Epidermal melanocyte (primary cell): Measurements from ENCODE around the gene SOX5.
"Not testable (repeated sequence)": the region's sequence is repeated elsewhere in the genome, so short reads cannot be mapped to it uniquely, and the experiment has no call there.

ENCODE experiments used
- DNase-seq: peaks from one replicate; pipeline ENCODE4 v3.0.0; 2011; ENCODE audit warnings: low spot score; ENCODE audit not compliant: insufficient read length

The SOX5 gene

DNA sequence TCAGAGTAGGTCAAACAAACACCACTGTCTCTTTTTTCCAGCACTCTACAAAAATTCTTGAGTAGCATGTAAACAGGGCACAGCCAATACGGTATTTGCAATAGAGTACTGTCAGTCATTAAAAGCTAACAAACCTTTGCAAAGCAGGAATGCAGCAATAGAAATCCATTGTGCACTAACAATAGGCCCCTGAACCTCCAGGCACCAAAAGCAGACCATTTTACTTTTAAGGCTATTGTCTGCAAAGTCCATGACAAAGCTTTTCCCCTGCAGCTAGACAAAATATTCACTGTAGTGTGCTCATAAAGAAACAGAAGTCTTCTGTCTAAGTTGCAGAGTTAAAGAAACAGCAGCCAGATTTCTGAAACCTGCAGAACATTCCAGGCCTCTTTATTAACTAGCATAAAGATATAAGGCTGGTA, 191.9 kb downstream of the SOX5 start:
- DNase-seq: no peak

DNA sequence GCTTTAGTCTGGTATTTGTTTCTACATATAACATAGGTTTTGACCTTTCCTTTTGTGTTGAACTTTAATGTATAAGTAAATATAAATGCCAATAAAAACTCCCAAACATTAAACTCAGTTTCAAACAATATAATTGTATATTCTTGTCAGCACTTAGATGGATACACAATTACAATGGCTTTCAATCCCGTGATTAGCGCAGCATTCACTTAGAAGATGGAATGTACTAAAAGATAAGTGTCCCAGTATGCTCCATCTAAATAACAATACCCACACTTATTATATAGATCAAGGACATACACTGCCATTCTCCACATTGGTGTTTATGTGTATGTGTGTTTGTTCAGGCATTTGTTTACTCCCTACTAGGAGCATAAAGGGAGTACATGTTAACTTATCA, 193.1 kb downstream of the SOX5 start:
- DNase-seq: no peak

- no peak for DNase-seq
Measured at GRCh38 chr12:23753628-23754365, 195.7 kb downstream of the SOX5 start.

GRCh38 chr12:23752245-23752644, 197.2 kb downstream of the SOX5 start:
- no peak for DNase-seq

DNA sequence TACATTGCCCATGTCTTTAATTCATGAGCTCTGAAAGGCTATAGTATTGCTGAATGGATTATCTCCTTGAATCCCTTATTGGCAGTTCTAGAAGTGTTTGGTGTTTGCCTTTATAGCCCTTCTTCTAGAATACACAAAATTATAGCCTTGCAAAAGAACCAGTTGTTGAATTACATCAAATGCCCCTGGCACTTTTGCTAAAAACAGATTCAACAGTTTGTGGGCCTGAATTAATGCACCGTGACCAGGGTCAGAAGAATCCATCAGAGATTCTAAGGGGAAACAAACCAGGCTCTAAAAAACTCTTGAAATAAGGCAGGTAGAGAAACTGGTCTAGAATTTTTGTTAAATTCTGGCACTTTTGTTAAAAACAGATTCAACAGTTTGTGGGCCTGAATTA, 197.8 kb downstream of the SOX5 start:
- DNase-seq: no peak

DNA sequence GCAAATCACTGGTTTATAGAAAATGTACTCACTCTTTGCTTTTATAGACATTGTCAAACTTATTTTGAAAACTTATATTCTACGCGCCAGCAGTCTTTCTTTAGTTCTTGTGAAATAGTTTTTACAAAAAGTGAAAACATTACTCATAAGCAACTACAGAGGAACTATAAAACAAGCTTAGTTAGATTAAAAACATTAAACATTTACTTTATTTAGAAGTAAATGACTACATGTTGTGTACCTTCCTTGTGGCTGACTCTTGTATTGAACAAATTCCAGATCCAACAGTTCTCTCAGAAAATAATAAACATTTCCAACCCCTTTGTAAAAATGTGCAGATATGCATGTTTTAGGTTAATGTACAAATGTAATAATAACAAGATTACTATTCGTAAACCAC, 198.5 kb downstream of the SOX5 start:
- no peak for DNase-seq

GRCh38 chr12:23744696-23745095, 204.8 kb downstream of the SOX5 start:
- no peak for DNase-seq

DNA sequence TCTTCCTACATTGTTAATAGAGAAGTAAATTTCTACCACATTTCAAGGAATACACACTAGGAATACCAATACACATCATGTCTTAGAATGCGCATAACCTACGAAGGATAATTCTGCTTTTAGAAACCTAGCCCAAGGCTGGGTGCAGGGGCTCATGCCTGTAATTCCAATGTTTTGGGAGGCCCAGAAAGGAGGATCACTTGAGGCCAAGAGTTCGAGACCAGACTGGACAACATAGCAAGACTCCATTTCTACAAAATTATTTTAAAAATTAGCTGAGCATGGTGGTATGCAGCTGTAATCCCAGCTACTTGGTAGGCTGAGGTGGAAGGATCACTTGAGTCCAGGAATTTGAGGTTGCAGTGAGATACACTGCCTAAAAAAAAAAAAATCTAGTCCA, 206.9 kb downstream of the SOX5 start:
- DNase-seq: no peak

- no peak for DNase-seq
Measured at GRCh38 chr12:23731493-23731892, 218.0 kb downstream of the SOX5 start.

DNA sequence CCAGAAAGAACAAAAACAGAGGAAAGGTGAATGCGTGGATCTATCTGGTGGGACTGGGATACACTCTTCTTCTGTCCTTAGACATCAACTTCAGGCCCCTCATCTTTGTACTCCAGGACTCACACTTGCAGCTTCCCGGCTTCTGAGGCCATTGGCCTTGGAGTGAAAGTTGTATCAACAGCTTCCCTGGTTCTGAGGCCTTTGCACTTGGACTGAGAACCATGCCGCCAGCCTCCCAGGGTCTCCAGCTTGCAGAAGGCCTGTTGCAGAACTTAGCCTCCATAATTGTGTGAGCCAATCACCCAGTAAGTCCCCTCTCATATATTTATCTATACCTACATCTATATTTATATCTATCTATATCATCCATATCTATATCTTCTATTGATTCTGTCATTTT, 218.4 kb downstream of the SOX5 start:
- DNase-seq: no peak

GRCh38 chr12:23729359-23729758, 220.1 kb downstream of the SOX5 start:
- no peak for DNase-seq

DNA sequence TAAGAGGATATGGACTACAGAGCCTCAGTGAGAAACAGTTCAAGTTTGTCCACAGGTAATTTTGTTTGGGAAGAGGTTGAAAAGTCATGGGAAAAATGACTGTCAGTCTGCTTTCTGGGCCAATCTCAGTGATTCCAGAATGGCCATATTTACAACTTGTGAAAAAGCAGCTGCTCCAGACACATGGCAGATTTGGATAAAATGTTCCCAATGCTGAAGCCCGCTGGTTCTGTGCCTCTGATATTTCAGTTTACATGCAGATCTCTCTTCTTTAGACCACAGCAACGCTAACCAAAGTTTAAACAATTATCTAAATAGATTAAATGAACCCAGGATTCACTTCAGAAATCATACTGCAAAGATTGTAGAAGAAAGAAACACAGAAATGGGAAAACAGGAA, 222.8 kb downstream of the SOX5 start:
- no peak for DNase-seq

- DNase-seq: no peak
Measured at GRCh38 chr12:23722655-23723054, 226.8 kb downstream of the SOX5 start.

DNA sequence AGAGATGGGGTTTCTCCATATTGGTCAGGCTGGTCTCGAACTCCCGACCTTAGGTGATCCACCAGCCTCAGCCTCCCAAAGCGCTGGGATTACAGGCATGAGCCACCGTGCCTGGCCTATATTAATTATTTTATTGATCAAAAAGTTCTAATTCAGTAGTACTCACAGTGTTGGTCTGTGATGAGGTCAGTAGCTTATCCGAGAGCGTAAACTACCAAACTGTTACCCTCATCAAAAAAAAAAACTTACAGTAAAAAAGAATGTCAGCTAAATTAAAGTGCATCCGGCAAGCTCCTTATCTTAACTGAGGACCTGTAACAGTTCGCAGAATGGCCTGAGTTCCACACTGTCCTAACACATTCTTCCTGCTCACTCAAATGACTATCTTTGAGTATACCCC, 228.2 kb downstream of the SOX5 start:
- DNase-seq: no peak

DNA sequence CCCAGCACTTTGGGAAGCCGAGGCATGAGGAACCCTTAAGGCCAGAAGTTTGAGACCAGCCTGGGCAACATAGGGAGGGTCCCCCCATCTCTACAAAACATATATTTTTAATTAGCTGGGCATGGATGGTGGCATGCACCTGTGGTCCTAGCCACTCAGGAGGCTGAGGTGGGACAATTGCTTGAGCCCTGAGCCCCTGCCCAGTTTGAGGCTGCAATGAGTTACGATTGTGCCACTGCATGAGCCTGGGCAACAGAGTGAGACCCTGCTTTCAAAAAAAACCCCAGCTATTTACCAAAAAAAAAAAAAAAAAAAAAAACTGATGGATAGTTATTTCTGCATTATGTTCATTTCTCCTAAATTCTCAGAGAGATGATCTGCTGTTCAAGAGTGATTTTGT, 230.0 kb downstream of the SOX5 start:
- no peak for DNase-seq

DNA sequence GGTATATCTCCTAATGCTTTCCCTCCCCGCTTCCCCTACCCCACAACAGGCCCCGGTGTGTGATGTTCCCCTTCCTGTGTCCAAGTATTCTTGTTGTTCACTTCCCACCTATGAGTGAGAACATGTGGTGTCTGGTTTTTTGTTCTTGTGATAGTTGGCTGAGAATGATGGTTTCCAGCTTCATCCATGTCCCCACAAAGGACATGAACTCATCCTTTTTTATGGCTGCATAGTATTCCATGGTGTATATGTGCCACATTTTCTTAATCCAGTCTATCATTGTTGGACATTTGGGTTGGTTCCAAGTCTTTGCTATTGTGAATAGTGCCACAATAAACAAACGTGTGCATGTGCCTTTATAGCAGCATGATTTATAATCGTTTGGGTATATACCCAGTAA, 239.1 kb downstream of the SOX5 start:
- not testable (repeated sequence) for DNase-seq

DNA sequence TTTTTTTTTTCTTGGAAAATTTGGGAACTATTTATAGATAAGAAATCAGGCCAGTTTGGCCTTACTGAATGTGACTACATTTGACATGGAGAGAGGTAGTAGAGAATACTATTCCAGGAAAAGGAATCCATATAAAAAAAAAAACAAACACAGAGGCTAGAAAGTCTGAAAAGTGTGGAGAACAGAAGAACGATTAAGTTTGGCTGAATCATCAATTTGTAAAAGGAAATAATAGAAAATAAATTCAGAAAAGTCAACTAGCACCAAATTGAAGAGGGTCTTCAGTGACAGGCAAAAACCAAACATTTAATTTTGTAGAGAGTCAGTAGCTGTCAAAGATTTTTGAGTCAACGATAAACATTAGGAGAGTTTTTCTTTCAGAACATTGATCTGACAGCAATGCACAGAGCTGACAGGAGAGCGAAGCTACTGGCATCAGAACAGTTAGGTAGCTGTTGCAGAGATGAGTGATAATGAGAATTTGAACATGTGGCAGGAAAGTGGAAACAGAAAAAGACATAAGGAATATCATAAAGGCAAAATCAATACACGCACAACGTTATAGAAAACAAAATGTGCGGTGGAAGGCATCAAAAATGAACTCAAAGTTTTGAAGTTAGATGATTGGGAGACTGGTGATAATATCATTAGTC, 241.2 kb downstream of the SOX5 start:
- DNase-seq: no peak

- DNase-seq: no peak
Measured at GRCh38 chr12:23707270-23707669, 242.2 kb downstream of the SOX5 start.

DNA sequence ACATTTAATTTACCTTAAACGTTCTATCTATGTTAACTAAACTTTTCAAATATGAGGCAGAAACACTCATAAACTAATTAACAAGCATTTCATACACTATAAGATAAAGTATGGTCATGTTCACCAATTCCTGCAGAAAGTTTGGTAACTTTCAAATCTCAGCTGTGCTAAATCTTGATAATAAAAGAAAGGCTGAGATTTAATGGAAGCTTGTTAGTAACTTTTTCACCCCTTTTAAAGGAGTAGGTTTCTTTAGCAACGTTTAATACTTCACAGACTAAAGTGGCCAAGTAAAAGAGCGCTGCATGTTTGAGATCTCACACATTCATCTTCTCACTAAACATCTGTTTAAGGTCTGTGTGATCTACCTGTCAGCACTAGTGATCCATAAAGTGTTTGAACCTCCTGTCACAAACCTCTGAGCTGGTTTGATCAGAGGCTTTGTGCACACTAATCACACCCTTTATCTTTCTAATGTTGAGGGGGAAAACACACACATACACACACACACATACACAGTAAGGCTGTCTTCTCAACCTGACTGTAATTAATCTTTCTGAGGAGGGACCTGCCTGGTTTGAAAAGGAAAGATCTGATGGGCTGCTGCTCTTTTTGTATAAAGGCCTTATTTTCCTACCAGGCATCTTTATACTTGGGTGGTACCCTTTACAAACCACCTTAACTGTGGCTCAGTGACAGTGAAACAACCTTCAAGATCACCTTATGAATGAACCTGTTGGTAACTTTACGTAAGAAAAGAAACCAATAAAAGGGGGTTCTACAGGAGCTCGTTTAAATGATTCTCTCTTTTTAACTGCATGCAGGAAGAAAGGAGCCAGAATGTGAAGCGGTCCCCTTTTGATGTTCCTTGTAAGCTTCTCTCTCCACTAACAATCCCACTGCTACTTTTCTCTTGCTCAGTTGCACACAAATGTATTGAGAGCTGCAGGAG, 244.2 kb downstream of the SOX5 start:
- DNase-seq: no peak

- DNase-seq: no peak
Measured at GRCh38 chr12:23703051-23703450, 246.4 kb downstream of the SOX5 start.

DNA sequence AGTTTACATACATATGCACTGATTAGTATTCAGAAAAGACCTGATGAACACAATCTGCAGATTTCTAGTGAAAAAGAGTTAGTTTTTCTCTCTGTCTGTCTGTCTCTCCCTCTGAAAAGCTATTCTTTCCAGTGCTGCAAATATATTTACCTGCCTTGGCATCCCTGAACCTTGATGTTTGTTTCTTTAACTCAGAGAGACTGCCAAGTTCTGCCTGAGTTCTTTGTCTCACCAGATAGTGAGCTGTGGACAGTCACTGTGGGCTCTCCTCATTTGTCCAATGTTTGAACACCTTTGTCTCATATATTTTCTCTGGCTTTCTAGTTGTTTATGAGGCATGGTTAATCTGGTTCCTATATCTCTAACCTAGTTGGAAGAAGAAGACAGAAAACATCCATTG, 250.4 kb downstream of the SOX5 start:
- DNase-seq: no peak

- DNase-seq: no peak
Measured at GRCh38 chr12:23694920-23695319, 254.6 kb downstream of the SOX5 start.
